GM12878 (cell line): ENCODE data around the gene SNTN. TPM values are rescaled to one million over a fixed set of nuclear protein-coding genes. Genes with fewer than 3 reads are reported as not detected.

ENCODE experiments used
- ATAC-seq: fragments of 200-7000 bp; cut with Tn5 transposase; 3 replicates; pipeline ENCODE4 v1.9.1; 2020; ENCODE audit warnings: mild to moderate bottlenecking, moderate library complexity
- BruUV-seq: library from RNA; stranded (reverse); fragments of 400-500 nt; replicated peaks from 2 replicates; lab custom pipeline; 2021; lab: Mats Ljungman, UMichigan
- CTCF ChIA-PET: fragments of 300-600 bp; sonication (Branson Sonifier 250); formaldehyde crosslinking; extraction: SDS; loops from one replicate; lab custom pipeline; 2021; ENCODE audit warnings: inconsistent platforms; lab: Yijun Ruan, JAX
- POLR2A ChIA-PET: fragments of 350-600 bp; formaldehyde crosslinking; extraction: SDS; loops from one replicate; lab custom pipeline; 2021; ENCODE audit warnings: inconsistent platforms; lab: Charles Lee
- RAD21 ChIA-PET: fragments of 300-600 bp; sonication (Branson Sonifier 250); formaldehyde crosslinking; loops from one replicate; lab custom pipeline; 2023; ENCODE audit warnings: antibody characterized with exemption; ENCODE audit not compliant: unreplicated experiment; lab: Charles Lee
- SMC1A ChIA-PET: fragments of 300-600 bp; sonication (Branson Sonifier 250); formaldehyde crosslinking; loops from one replicate; lab custom pipeline; 2023; ENCODE audit not compliant: unreplicated experiment, uncharacterized antibody; lab: Charles Lee
- DNase-seq: peaks from one replicate; pipeline ENCODE4 v3.0.0-alpha.2; 2011; ENCODE audit warnings: low read depth, low spot score
- FAIRE-seq: peaks from 3 replicates; lab custom pipeline; 2011; peaks lifted over from hg19 to GRCh38; lab: Jason Lieb, UNC
- H2AFZ ChIP-seq: 2 replicates; pipeline ENCODE4 v1.6.0; 2011; ENCODE audit warnings: low read depth, low read length, control low read depth; ENCODE audit not compliant: control insufficient read depth
- H3K27ac ChIP-seq: 2 replicates; pipeline ENCODE4 v1.5.1; 2011; ENCODE audit warnings: control low read depth; ENCODE audit not compliant: control insufficient read depth, insufficient read depth
- H3K27me3 ChIP-seq, 2 experiments: replicated peaks in 1 of 2; 2 replicates each; pipeline versions ENCODE4 v1.6.0 to v1.6.1; 2011; ENCODE audit warnings: low read length in 1 of 2; ENCODE audit not compliant: control insufficient read depth in 2 of 2, insufficient read depth in 2 of 2
- H3K36me3 ChIP-seq, 2 experiments: 2 replicates each; pipeline ENCODE4 v1.5.1; 2011; ENCODE audit warnings: low read length in 1 of 2; ENCODE audit not compliant: control insufficient read depth in 2 of 2, insufficient read depth in 2 of 2
- H3K4me1 ChIP-seq: 2 replicates; pipeline ENCODE4 v1.6.1; 2011; ENCODE audit warnings: mild to moderate bottlenecking, low read length, moderate library complexity, mixed read lengths; ENCODE audit not compliant: control insufficient read depth, insufficient read depth
- H3K4me2 ChIP-seq: 2 replicates; pipeline ENCODE4 v1.6.0; 2011; ENCODE audit warnings: control low read depth; ENCODE audit not compliant: control insufficient read depth, insufficient read depth
- H3K4me3 ChIP-seq: fragments of 200-600 bp; sonication (generic); 2 replicates; pipeline ENCODE4 v1.5.1; 2016
- H3K79me2 ChIP-seq: 2 replicates; pipeline ENCODE4 v1.6.0; 2011; ENCODE audit warnings: low read length; ENCODE audit not compliant: control insufficient read depth, insufficient read depth
- H3K9ac ChIP-seq: 2 replicates; pipeline ENCODE4 v1.8.0; 2011; ENCODE audit warnings: low read length, control low read depth, mixed read lengths; ENCODE audit not compliant: control insufficient read depth, insufficient read depth
- H3K9me3 ChIP-seq: replicated peaks from 3 replicates; pipeline ENCODE4 v1.5.1; 2011; ENCODE audit warnings: mild to moderate bottlenecking, low read length; ENCODE audit not compliant: control insufficient read depth, insufficient read depth
- H4K20me1 ChIP-seq: 2 replicates; pipeline ENCODE4 v1.6.0; 2011; ENCODE audit not compliant: control insufficient read depth, insufficient read depth
- CBFB ChIP-seq: IDR thresholded peaks from 2 replicates; pipeline ENCODE4 v1.6.1; 2016; ENCODE audit warnings: antibody characterized with exemption, low read depth
- ETV6 ChIP-seq, 2 experiments: fragments of 450-650 bp in 1 of 2; IDR thresholded peaks in 1 of 2; conservative IDR thresholded peaks in 1 of 2; 2 replicates each; pipeline ENCODE4 v1.6.1; 2014; ENCODE audit warnings: antibody characterized with exemption in 1 of 2, borderline replicate concordance in 1 of 2, low read depth in 1 of 2, mild to moderate bottlenecking in 1 of 2, moderate library complexity in 1 of 2
- FOS ChIP-seq: IDR thresholded peaks from 3 replicates; pipeline ENCODE4 v1.6.1; 2011; ENCODE audit warnings: borderline replicate concordance; ENCODE audit not compliant: insufficient read length; ENCODE audit errors: extremely low read depth
- IKZF1 ChIP-seq: fragments of 450-650 bp; conservative IDR thresholded peaks from 2 replicates; pipeline ENCODE4 v1.6.1; 2017; ENCODE audit warnings: antibody characterized with exemption, mild to moderate bottlenecking
- JUNB ChIP-seq: IDR thresholded peaks from 2 replicates; pipeline ENCODE4 v1.6.1; 2016; ENCODE audit warnings: antibody characterized with exemption, mild to moderate bottlenecking
- KDM1A ChIP-seq: fragments of 200-600 bp; sonication (generic); IDR thresholded peaks from 2 replicates; pipeline ENCODE4 v1.6.1; 2016; ENCODE audit warnings: borderline replicate concordance
- LARP7 ChIP-seq: fragments of 450-650 bp; IDR thresholded peaks from 2 replicates; pipeline ENCODE4 v1.6.1; 2017; ENCODE audit warnings: mild to moderate bottlenecking
- NR2C2 ChIP-seq: IDR thresholded peaks from 2 replicates; pipeline ENCODE4 v1.6.1; 2011; ENCODE audit warnings: borderline replicate concordance, low read depth; ENCODE audit not compliant: control insufficient read depth, insufficient read length
- SP1 ChIP-seq: IDR thresholded peaks from one replicate; pipeline ENCODE4 v1.6.1; 2011; ENCODE audit warnings: low read depth, low read length
- ZBTB4 ChIP-seq: fragments of 450-650 bp; formaldehyde crosslinking; IDR thresholded peaks from 2 replicates; pipeline ENCODE4 v1.4.0; 2022; ENCODE audit warnings: mild to moderate bottlenecking, moderate library complexity
- WGBS: methylation state at CpG from one replicate; pipeline ENCODE4 v1.1.6; 2016; ENCODE audit warnings: low lambda C conversion rate; ENCODE audit not compliant: insufficient replicate concordance, insufficient coverage; ENCODE audit errors: missing lambda C conversion rate; 5-methylcytosine and 5-hydroxymethylcytosine counted together
- in situ Hi-C: fragments of 300-500 bp; cut with MboI; formaldehyde crosslinking; loops from 9 replicates; pipeline ENCODE4 v1.14.3; 2018; ENCODE audit warnings: mixed read lengths
- intact Hi-C: fragments of 100-400 bp; cut with micrococcal nuclease; formaldehyde crosslinking; loops from one replicate; pipeline ENCODE4 v1.14.2; 2022; ENCODE audit not compliant: unreplicated experiment
- polyA plus RNA-seq, 11 experiments: library from polyadenylated mRNA; depleted of rRNA in 4 of 11; unstranded in 6 of 11; stranded (reverse) in 5 of 11; fragments of >200 nt; fragmentation: Nextera tagmentation in 4 of 11; fragmentation: Illumina TruSeq in 1 of 11; extraction: Ambion mirVana in 4 of 11; extraction: Trizol in 1 of 11; gene quantifications; 1 replicate in 1 of 11; 2 replicates in 10 of 11; pipeline versions ENCODE4 v1.2.1 to v1.2.3, GENCODE V29; 2011 to 2016; ENCODE audit warnings: inconsistent platforms in 2 of 11, missing spikeins in 2 of 11, low read depth in 1 of 11
- total RNA-seq, 4 experiments: library from RNA; depleted of rRNA in 3 of 4; stranded (reverse); fragments of >200 nt in 3 of 4; fragmentation: Illumina TruSeq in 1 of 4; extraction: Trizol in 1 of 4; gene quantifications; 2 replicates each; pipeline versions ENCODE4 v1.2.1 to v1.2.3, GENCODE V29; 2013 to 2021
- TF ChIP-seq, protein P1 (sequence below): fragments of 150-350 bp; IDR thresholded peaks from 2 replicates; pipeline ENCODE4 v1.6.1; 2016; ENCODE audit warnings: low read depth, low read length

SNTN gene
- total and polyA plus RNA-seq, 10 of the 15 experiments (the other 5 are each of a cell fraction or from before 2014, with no cell fraction given), result not detected

- no TSS peak for BruUV-seq
- no peak overlapping the region for H3K4me3 ChIP-seq
- intact Hi-C loops, result no loop called here
- H3K4me1 ChIP-seq, result no peaks in the 10 kb centered on the region
- no peak overlapping the region for H3K9ac ChIP-seq
- FAIRE-seq (no peak), DNase-seq (no peak), ATAC-seq (no peak)
- POLR2A ChIA-PET, result no interaction called here
- no peaks in the 10 kb centered on the region for H3K79me2 ChIP-seq
- WGBS, result 46% methylated on average over 4 of the region's 4 CpGs
- no peaks in the 10 kb centered on the region for H4K20me1 ChIP-seq
- no peaks in the 10 kb centered on the region for H3K27me3 ChIP-seq
- SMC1A ChIA-PET, result interaction anchor here (1.1 kb wide), 1 partner anchor 312 kb away, joined by 3 read pairs; no protein-coding TSS in a partner anchor
- RAD21 ChIA-PET, result no interaction called here
- H3K9me3 ChIP-seq, result no peaks in the 10 kb centered on the region
- no peak overlapping the region for H2AFZ ChIP-seq
- H3K36me3 ChIP-seq, result no peaks in the 10 kb centered on the region
- in situ Hi-C loops, result no loop called here
- no peak overlapping the region for H3K4me2 ChIP-seq
- TF ChIP-seq CBFB, result no peak
- no peak for TF ChIP-seq JUNB
- no peak for TF ChIP-seq SP1
- TF ChIP-seq LARP7, result no peak
- TF ChIP-seq ZBTB4, result no peak
- TF ChIP-seq, protein P1, sequence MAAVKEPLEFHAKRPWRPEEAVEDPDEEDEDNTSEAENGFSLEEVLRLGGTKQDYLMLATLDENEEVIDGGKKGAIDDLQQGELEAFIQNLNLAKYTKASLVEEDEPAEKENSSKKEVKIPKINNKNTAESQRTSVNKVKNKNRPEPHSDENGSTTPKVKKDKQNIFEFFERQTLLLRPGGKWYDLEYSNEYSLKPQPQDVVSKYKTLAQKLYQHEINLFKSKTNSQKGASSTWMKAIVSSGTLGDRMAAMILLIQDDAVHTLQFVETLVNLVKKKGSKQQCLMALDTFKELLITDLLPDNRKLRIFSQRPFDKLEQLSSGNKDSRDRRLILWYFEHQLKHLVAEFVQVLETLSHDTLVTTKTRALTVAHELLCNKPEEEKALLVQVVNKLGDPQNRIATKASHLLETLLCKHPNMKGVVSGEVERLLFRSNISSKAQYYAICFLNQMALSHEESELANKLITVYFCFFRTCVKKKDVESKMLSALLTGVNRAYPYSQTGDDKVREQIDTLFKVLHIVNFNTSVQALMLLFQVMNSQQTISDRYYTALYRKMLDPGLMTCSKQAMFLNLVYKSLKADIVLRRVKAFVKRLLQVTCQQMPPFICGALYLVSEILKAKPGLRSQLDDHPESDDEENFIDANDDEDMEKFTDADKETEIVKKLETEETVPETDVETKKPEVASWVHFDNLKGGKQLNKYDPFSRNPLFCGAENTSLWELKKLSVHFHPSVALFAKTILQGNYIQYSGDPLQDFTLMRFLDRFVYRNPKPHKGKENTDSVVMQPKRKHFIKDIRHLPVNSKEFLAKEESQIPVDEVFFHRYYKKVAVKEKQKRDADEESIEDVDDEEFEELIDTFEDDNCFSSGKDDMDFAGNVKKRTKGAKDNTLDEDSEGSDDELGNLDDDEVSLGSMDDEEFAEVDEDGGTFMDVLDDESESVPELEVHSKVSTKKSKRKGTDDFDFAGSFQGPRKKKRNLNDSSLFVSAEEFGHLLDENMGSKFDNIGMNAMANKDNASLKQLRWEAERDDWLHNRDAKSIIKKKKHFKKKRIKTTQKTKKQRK, result no peak
- TF ChIP-seq IKZF1, result no peak
- TF ChIP-seq ETV6 (conservative IDR thresholded peaks at IDR 0.05 in 1 of 2, IDR thresholded peaks at IDR 0.05 in 1 of 2; ENCODE audit: borderline replicate concordance in 1 of 2, low read depth in 1 of 2), result no peak; a peak in 1 of 4 replicates
- TF ChIP-seq NR2C2, result no peak
- TF ChIP-seq KDM1A, result no peak
- TF ChIP-seq FOS, result no peak
- TF ChIP-seq, all 136 proteins: peak for 0
- CTCF ChIA-PET, result interaction anchor here (1.3 kb wide), 1 partner anchor 312 kb away, joined by 3 read pairs; no protein-coding TSS in a partner anchor
- H3K27ac ChIP-seq, result no peak overlapping the region
These were observed 9.5 kb downstream of the SNTN start for GRCh38 chr3:63662011-63662410.
